ENCODE data around the gene REG1A. TPM values are rescaled to one million over a fixed set of nuclear protein-coding genes. Genes with fewer than 3 reads are reported as not detected.

Gene REG1A
- total RNA-seq, 5 donors from 2014 or later (not counting 1 experiment from before 2014, with no cell fraction given) = 9.1 to 11.7 (median 9.4) TPM; not detected in 2

- Histone ChIP-seq H3K4me1 (ENCODE audit: control insufficient read depth in 1 of 2, extremely low read depth in 1 of 2, insufficient read depth in 2 of 2, low read length in 2 of 2) (no peaks in the 10 kb centered on the region), H3K36me3 (ENCODE audit: control insufficient read depth in 2 of 2, extremely low read depth in 1 of 2, insufficient read depth in 1 of 2, low read length in 1 of 2) (no peaks in the 10 kb centered on the region), H3K27ac (ENCODE audit: low read length) (no peak overlapping the region), H3K4me3 (ENCODE audit: control insufficient read depth in 1 of 2, extremely low read depth in 1 of 2, low read length in 1 of 2) (no peak overlapping the region), H3K9me3 (no peaks in the 10 kb centered on the region), H3K27me3 (replicated peaks in 1 of 2; ENCODE audit: control insufficient read depth in 2 of 2, extremely low read depth in 1 of 2, insufficient read depth in 2 of 2, low read length in 1 of 2) (no peaks in the 10 kb centered on the region)
- no peaks in the 10 kb centered on the region for H3K4me1 Mint-ChIP-seq
- CTCF ChIA-PET = no interaction called here
- 100% methylated on average over 2 of the region's 2 CpGs for WGBS (ENCODE audit: insufficient coverage)
- peaks cover 7 to 9% (median 8%) of the 10 kb centered on the region in 3 donors for H3K9me3 Mint-ChIP-seq
- no peaks in the 10 kb centered on the region for H3K27me3 Mint-ChIP-seq
- H3K4me3 Mint-ChIP-seq = no peak overlapping the region
- H3K27ac Mint-ChIP-seq = no peak overlapping the region
- no peaks in the 10 kb centered on the region for H3K36me3 Mint-ChIP-seq
- POLR2A ChIA-PET = no interaction called here
- DNase-seq = no peak
- ATAC-seq (replicated peaks in 1 of 4) = no peak
Measured at GRCh38 chr2:79122676-79123075, 2.4 kb downstream of the REG1A start.

GRCh38 chr2:79124907-79125720 lies 4.8 kb downstream of the REG1A start:
- Histone ChIP-seq H3K4me3 (ENCODE audit: control insufficient read depth in 1 of 2, extremely low read depth in 1 of 2, low read length in 1 of 2) (no peak overlapping the region), H3K27ac (ENCODE audit: low read length) (no peak overlapping the region), H3K36me3 (ENCODE audit: control insufficient read depth in 2 of 2, extremely low read depth in 1 of 2, insufficient read depth in 1 of 2, low read length in 1 of 2) (no peaks in the 10 kb centered on the region), H3K9me3 (no peaks in the 10 kb centered on the region), H3K4me1 (ENCODE audit: control insufficient read depth in 1 of 2, extremely low read depth in 1 of 2, insufficient read depth in 2 of 2, low read length in 2 of 2) (no peaks in the 10 kb centered on the region), H3K27me3 (replicated peaks in 1 of 2; ENCODE audit: control insufficient read depth in 2 of 2, extremely low read depth in 1 of 2, insufficient read depth in 2 of 2, low read length in 1 of 2) (no peaks in the 10 kb centered on the region)
- WGBS (ENCODE audit: insufficient coverage) = no CpG with 5 or more reads among the region's 9 CpGs
- no peak for DNase-seq
- CTCF ChIA-PET = no interaction called here
- H3K4me3 Mint-ChIP-seq = no peak overlapping the region
- peaks cover 4 to 13% (median 6%) of the 10 kb centered on the region in 3 donors for H3K9me3 Mint-ChIP-seq
- H3K36me3 Mint-ChIP-seq = no peaks in the 10 kb centered on the region
- no peaks in the 10 kb centered on the region for H3K4me1 Mint-ChIP-seq
- H3K27me3 Mint-ChIP-seq = no peaks in the 10 kb centered on the region
- H3K27ac Mint-ChIP-seq = no peak overlapping the region
- ATAC-seq (replicated peaks in 1 of 4) = no peak
- POLR2A ChIA-PET = no interaction called here

DNA sequence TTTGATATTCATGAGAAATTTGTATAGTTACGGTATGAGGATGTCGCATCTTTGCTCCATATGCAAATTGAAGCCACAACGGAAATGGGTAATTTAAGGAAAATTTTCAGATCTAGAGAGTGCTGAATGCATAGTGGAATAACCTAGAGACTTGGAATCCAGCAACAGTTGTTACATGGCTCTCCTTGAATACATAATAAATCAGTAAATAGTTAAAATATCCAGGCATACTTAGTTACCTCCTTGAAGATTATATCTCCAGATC lies 5.4 kb downstream of the REG1A start:
- Mint-ChIP-seq H3K4me3 (no peak overlapping the region), H3K27ac (no peak overlapping the region), H3K4me1 (no peaks in the 10 kb centered on the region), H3K36me3 (no peaks in the 10 kb centered on the region), H3K27me3 (no peaks in the 10 kb centered on the region), H3K9me3 (peaks cover 4 to 13% (median 6%) of the 10 kb centered on the region in 3 donors)
- Histone ChIP-seq H3K4me1 (ENCODE audit: control insufficient read depth in 1 of 2, extremely low read depth in 1 of 2, insufficient read depth in 2 of 2, low read length in 2 of 2) (no peaks in the 10 kb centered on the region), H3K27ac (ENCODE audit: low read length) (no peak overlapping the region), H3K27me3 (replicated peaks in 1 of 2; ENCODE audit: control insufficient read depth in 2 of 2, extremely low read depth in 1 of 2, insufficient read depth in 2 of 2, low read length in 1 of 2) (no peaks in the 10 kb centered on the region), H3K9me3 (no peaks in the 10 kb centered on the region), H3K4me3 (ENCODE audit: control insufficient read depth in 1 of 2, extremely low read depth in 1 of 2, low read length in 1 of 2) (no peak overlapping the region), H3K36me3 (ENCODE audit: control insufficient read depth in 2 of 2, extremely low read depth in 1 of 2, insufficient read depth in 1 of 2, low read length in 1 of 2) (no peaks in the 10 kb centered on the region)
- no peak for ATAC-seq (replicated peaks in 1 of 4)
- no peak for DNase-seq
- WGBS (ENCODE audit: insufficient coverage) = 93% methylated on average over 3 of the region's 3 CpGs
- ChIA-PET POLR2A (no interaction called here), CTCF (no interaction called here)

DNA sequence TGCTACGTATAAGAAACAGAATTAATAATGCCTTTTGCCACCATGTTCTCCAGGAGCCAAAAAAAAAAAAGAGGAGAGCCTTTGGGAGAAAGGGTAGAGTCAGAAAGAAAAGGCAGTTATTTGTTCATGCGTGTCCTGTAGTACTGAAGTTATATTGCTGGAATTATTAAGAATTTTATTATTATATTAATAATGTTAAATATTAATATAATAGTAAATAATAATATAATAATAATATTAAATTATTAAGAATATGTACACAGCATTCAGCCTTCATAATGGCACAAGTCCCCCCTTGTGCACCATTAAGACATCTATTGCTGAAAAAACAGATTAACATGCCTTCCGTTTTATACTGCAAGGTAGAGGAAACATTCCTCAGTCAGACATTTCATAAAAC lies 8.1 kb downstream of the REG1A start:
- H3K27me3 Mint-ChIP-seq = no peaks in the 10 kb centered on the region

GRCh38 chr2:79129260-79129659 lies 9.0 kb downstream of the REG1A start:
- DNase-seq (no peak), ATAC-seq (replicated peaks in 1 of 4) (no peak)
- WGBS (ENCODE audit: insufficient coverage) = 88% methylated on average over 2 of the region's 6 CpGs

More for the DNA sequence above, 8.1 kb downstream of the REG1A start:
- POLR2A ChIA-PET = no interaction called here
- Histone ChIP-seq H3K9me3 (no peaks in the 10 kb centered on the region), H3K36me3 (ENCODE audit: control insufficient read depth in 2 of 2, extremely low read depth in 1 of 2, insufficient read depth in 1 of 2, low read length in 1 of 2) (no peaks in the 10 kb centered on the region), H3K4me1 (ENCODE audit: control insufficient read depth in 1 of 2, extremely low read depth in 1 of 2, insufficient read depth in 2 of 2, low read length in 2 of 2) (no peaks in the 10 kb centered on the region), H3K4me3 (ENCODE audit: control insufficient read depth in 1 of 2, extremely low read depth in 1 of 2, low read length in 1 of 2) (no peak overlapping the region), H3K27ac (ENCODE audit: low read length) (no peak overlapping the region), H3K27me3 (replicated peaks in 1 of 2; ENCODE audit: control insufficient read depth in 2 of 2, extremely low read depth in 1 of 2, insufficient read depth in 2 of 2, low read length in 1 of 2) (no peaks in the 10 kb centered on the region)
- peaks cover 0 to 15% (median 13%) of the 10 kb centered on the region in 3 donors for H3K9me3 Mint-ChIP-seq
- WGBS (ENCODE audit: insufficient coverage) = no CpG with 5 or more reads among the region's 3 CpGs
- no peak overlapping the region for H3K4me3 Mint-ChIP-seq
- DNase-seq (no peak), ATAC-seq (replicated peaks in 1 of 4) (no peak)
- H3K36me3 Mint-ChIP-seq = no peaks in the 10 kb centered on the region
- CTCF ChIA-PET = interaction anchor here in 1 of 2 donors (0.7 kb wide), 1 partner anchor 11 kb away, joined by 3 read pairs; no protein-coding TSS in a partner anchor
- H3K27ac Mint-ChIP-seq = no peak overlapping the region
- H3K4me1 Mint-ChIP-seq = no peaks in the 10 kb centered on the region

GRCh38 chr2:79129804-79130203 lies 9.5 kb downstream of the REG1A start:
- Mint-ChIP-seq H3K36me3 (no peaks in the 10 kb centered on the region), H3K4me1 (no peaks in the 10 kb centered on the region), H3K27ac (no peak overlapping the region), H3K9me3 (peaks cover 4 to 24% (median 13%) of the 10 kb centered on the region in 3 donors), H3K4me3 (no peak overlapping the region), H3K27me3 (no peaks in the 10 kb centered on the region)
- Histone ChIP-seq H3K27ac (ENCODE audit: low read length) (no peak overlapping the region), H3K4me1 (ENCODE audit: control insufficient read depth in 1 of 2, extremely low read depth in 1 of 2, insufficient read depth in 2 of 2, low read length in 2 of 2) (no peaks in the 10 kb centered on the region), H3K4me3 (ENCODE audit: control insufficient read depth in 1 of 2, extremely low read depth in 1 of 2, low read length in 1 of 2) (no peak overlapping the region), H3K27me3 (replicated peaks in 1 of 2; ENCODE audit: control insufficient read depth in 2 of 2, extremely low read depth in 1 of 2, insufficient read depth in 2 of 2, low read length in 1 of 2) (no peaks in the 10 kb centered on the region), H3K36me3 (ENCODE audit: control insufficient read depth in 2 of 2, extremely low read depth in 1 of 2, insufficient read depth in 1 of 2, low read length in 1 of 2) (no peaks in the 10 kb centered on the region), H3K9me3 (no peaks in the 10 kb centered on the region)
- no peak for ATAC-seq (replicated peaks in 1 of 4)
- no peak for DNase-seq
- ChIA-PET CTCF (interaction anchor here in 1 of 2 donors (0.5 kb wide), 1 partner anchor 9 kb away, joined by 4 read pairs; the partner anchor contains the start of gene REG1A), POLR2A (no interaction called here)

More at GRCh38 chr2:79129260-79129659, 9.0 kb downstream of the REG1A start:
- POLR2A ChIA-PET = no interaction called here
- Mint-ChIP-seq H3K4me1 (no peaks in the 10 kb centered on the region), H3K36me3 (no peaks in the 10 kb centered on the region), H3K4me3 (no peak overlapping the region), H3K9me3 (peaks cover 2 to 22% (median 13%) of the 10 kb centered on the region in 3 donors), H3K27ac (no peak overlapping the region), H3K27me3 (no peaks in the 10 kb centered on the region)
- Histone ChIP-seq H3K4me1 (ENCODE audit: control insufficient read depth in 1 of 2, extremely low read depth in 1 of 2, insufficient read depth in 2 of 2, low read length in 2 of 2) (no peaks in the 10 kb centered on the region), H3K4me3 (ENCODE audit: control insufficient read depth in 1 of 2, extremely low read depth in 1 of 2, low read length in 1 of 2) (no peak overlapping the region), H3K36me3 (ENCODE audit: control insufficient read depth in 2 of 2, extremely low read depth in 1 of 2, insufficient read depth in 1 of 2, low read length in 1 of 2) (no peaks in the 10 kb centered on the region), H3K27me3 (replicated peaks in 1 of 2; ENCODE audit: control insufficient read depth in 2 of 2, extremely low read depth in 1 of 2, insufficient read depth in 2 of 2, low read length in 1 of 2) (no peaks in the 10 kb centered on the region), H3K27ac (ENCODE audit: low read length) (no peak overlapping the region), H3K9me3 (no peaks in the 10 kb centered on the region)
- CTCF ChIA-PET = interaction anchor here in 1 of 2 donors (0.5 kb wide), 1 partner anchor 9 kb away, joined by 4 read pairs; the partner anchor contains the start of gene REG1A
